Epithelial cell of proximal tubule (primary cell): Measurements from ENCODE around the gene GALNT18. TPM values are rescaled to one million over a fixed set of nuclear protein-coding genes. Genes with fewer than 3 reads are reported as not detected.

Experiments
- DNase-seq: peaks from one replicate; pipeline ENCODE4 v3.0.0-alpha.2; 2011; ENCODE audit warnings: low read depth
- H3K4me3 ChIP-seq: 2 replicates; pipeline ENCODE4 v1.5.1; 2011; ENCODE audit warnings: low read depth, mild to moderate bottlenecking, low read length
- total RNA-seq: library from RNA; depleted of rRNA; stranded (reverse); fragments of >200 nt; gene quantifications from 2 replicates; pipeline ENCODE4 v1.2.3, GENCODE V29; 2015
- TF ChIP-seq, protein P1 (sequence below): conservative IDR thresholded peaks from 2 replicates; pipeline ENCODE4 v1.5.1; 2012; ENCODE audit warnings: low read depth, mild to moderate bottlenecking, low read length

Gene GALNT18
- total RNA-seq, 1 donor from 2014 or later: 7.8 TPM

- no peak for DNase-seq
- H3K4me3 ChIP-seq: no peak overlapping the region
- TF ChIP-seq, protein P1, sequence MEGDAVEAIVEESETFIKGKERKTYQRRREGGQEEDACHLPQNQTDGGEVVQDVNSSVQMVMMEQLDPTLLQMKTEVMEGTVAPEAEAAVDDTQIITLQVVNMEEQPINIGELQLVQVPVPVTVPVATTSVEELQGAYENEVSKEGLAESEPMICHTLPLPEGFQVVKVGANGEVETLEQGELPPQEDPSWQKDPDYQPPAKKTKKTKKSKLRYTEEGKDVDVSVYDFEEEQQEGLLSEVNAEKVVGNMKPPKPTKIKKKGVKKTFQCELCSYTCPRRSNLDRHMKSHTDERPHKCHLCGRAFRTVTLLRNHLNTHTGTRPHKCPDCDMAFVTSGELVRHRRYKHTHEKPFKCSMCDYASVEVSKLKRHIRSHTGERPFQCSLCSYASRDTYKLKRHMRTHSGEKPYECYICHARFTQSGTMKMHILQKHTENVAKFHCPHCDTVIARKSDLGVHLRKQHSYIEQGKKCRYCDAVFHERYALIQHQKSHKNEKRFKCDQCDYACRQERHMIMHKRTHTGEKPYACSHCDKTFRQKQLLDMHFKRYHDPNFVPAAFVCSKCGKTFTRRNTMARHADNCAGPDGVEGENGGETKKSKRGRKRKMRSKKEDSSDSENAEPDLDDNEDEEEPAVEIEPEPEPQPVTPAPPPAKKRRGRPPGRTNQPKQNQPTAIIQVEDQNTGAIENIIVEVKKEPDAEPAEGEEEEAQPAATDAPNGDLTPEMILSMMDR: no peak
These were observed 29.6 kb downstream of the GALNT18 start for GRCh38 chr11:11592146-11592684.

DNA sequence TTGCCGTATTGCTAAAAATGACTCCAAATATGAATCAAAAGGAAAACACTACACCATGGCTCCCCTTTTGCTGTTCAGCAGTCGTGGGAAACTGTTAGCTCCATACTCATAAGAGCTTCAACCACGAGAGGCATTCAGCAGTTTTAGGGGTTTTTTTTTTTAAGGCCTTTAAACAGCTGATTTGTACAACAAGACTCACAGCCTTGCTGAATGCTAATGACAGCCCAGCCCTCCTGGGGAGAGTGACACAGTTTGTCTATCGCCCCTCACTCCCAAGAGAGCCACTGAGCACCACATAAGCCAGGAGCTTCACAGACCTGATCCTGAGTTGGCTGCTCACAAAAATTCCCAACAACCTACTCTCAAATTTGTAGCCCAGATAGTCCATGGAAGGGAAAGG lies 32.4 kb downstream of the GALNT18 start:
- H3K4me3 ChIP-seq: no peak overlapping the region
- TF ChIP-seq, protein P1: no peak
- DNase-seq: no peak

DNA sequence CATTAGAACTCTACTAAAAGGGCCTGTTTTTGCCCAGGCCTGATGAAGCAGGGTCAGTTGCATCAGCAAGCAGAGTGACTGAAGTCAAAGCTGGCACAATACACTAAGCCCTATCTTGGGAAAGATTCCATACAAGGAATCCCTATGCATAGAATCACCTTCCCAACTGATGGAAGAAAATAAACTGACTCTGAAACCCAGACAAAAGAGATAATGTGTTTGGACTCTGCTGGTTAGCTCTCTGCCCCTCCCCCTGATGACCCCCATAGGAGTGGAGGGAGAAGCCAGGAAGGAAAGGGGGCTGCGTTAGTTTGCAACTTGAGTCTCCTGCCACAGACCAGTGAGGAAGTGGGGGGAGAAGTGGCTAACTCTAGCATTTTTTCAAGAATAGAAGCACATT lies 32.9 kb downstream of the GALNT18 start:
- TF ChIP-seq, protein P1: no peak
- no peak overlapping the region for H3K4me3 ChIP-seq
- no peak for DNase-seq

DNA sequence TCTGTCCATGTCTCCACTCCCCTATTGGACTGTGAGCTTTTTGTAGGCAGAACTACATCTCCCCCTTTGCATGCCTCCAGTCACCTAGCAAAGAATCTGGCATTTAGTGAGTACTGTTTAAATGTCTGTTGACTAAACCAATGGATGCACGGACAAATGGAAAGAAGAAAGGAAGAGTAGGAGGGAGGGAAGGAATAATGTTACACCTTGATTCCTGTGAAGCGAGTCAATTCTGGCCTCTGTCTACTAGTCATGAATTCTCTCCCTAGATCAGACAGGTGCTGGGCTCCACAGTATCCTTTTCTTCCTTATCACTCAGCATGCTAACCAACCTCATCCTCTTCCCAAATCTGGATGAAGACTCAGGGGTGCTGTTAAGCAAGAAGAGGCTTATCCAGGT lies 33.6 kb downstream of the GALNT18 start:
- no peak overlapping the region for H3K4me3 ChIP-seq
- TF ChIP-seq, protein P1: no peak
- DNase-seq: no peak

DNA sequence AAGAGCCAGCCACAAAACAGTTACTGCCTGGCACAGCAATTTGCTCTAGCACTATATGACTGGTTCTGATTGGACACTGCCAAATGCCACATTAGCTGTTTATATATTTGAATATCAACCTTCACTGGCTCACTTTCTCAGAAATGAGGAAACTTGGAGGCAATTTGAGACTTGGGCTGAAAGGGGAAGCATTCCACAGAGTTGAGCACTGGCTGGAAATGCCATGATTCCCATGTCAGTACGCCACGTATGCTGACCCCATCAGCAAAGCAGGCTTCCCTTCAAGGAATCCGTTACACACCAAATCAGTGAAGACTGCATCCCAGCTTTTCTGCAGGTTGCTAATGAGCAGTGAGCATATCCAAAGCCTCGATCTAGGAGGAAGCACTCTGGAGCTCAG lies 34.7 kb downstream of the GALNT18 start:
- no peak overlapping the region for H3K4me3 ChIP-seq
- TF ChIP-seq, protein P1: no peak
- no peak for DNase-seq

DNA sequence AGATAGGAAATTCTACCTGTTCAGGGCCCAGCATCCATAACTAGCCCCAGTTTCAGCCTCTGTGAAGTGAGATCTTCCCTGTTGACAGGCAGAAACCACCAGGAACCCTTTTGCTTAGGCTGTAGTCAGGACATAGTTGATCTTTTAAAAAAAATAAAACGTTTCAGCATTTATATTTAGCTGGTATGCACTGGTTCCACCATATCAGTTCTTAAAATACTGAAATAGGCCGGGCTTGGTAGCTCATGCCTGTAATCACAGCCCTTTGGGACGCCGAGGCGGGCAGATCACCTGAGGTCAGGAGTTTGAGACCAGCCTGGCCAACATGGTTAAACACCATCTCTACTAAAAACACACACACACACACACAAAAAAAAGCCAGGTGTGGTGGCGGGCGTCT lies 35.3 kb downstream of the GALNT18 start:
- H3K4me3 ChIP-seq: no peak overlapping the region
- no peak for DNase-seq
- TF ChIP-seq, protein P1: no peak

- no peak overlapping the region for H3K4me3 ChIP-seq
- no peak for DNase-seq
- TF ChIP-seq, protein P1: no peak
These were observed 36.9 kb downstream of the GALNT18 start for GRCh38 chr11:11584937-11585336.
